ENCODE results near the gene IL4. TPM values are rescaled to one million over a fixed set of nuclear protein-coding genes. Genes with fewer than 3 reads are reported as not detected.

The IL4 gene
- total RNA-seq, 2 experiments from 2014 or later, result not detected

- H3K27ac Mint-ChIP-seq, result no peak overlapping the region
- H3K27me3 Mint-ChIP-seq, result no peaks in the 10 kb centered on the region
- no peak overlapping the region for H3K4me3 Mint-ChIP-seq
- no peaks in the 10 kb centered on the region for H3K4me1 ChIP-seq (ENCODE audit: insufficient read depth, low read length)
- intact Hi-C loops (cut with DNase I, micrococcal nuclease), result no loop called here
- H3K36me3 Mint-ChIP-seq (ENCODE audit: low read depth), result peaks cover 47% of the 10 kb centered on the region
- no peaks in the 10 kb centered on the region for H3K9me3 Mint-ChIP-seq
- DNase-seq (no peak), ATAC-seq (ENCODE audit: poor library complexity) (no peak)
- TF ChIP-seq CTCF (IDR thresholded peaks at IDR 0.05), result no peak
- H3K27ac ChIP-seq (ENCODE audit: low read depth in 1 of 2, low read length in 2 of 2), result no peak overlapping the region
- no peaks in the 10 kb centered on the region for H3K27me3 ChIP-seq (ENCODE audit: control insufficient read depth in 1 of 2, insufficient read depth in 2 of 2, low read length in 2 of 2)
- ChIA-PET POLR2A (no interaction called here), CTCF (interaction anchor here (1.5 kb wide), 1 partner anchor 115 kb away, joined by 3 read pairs; no protein-coding TSS in a partner anchor)
- H3K4me1 Mint-ChIP-seq (ENCODE audit: low read depth), result no peaks in the 10 kb centered on the region
- H3K4me3 ChIP-seq (ENCODE audit: low read length), result no peak overlapping the region
- H3K36me3 ChIP-seq (ENCODE audit: insufficient read depth, low read length), result peaks cover 19% of the 10 kb centered on the region
- H3K9me3 ChIP-seq (ENCODE audit: control insufficient read depth in 1 of 2, insufficient read depth in 1 of 2, low read length in 2 of 2), result no peaks in the 10 kb centered on the region
Measured at GRCh38 chr5:132704875-132705274, 31.1 kb downstream of the IL4 start.

- no peak overlapping the region for H3K4me3 ChIP-seq (ENCODE audit: low read length)
- H3K9me3 Mint-ChIP-seq, result no peaks in the 10 kb centered on the region
- DNase-seq (no peak), ATAC-seq (ENCODE audit: poor library complexity) (no peak)
- H3K27me3 ChIP-seq (ENCODE audit: control insufficient read depth in 1 of 2, insufficient read depth in 2 of 2, low read length in 2 of 2), result no peaks in the 10 kb centered on the region
- TF ChIP-seq CTCF (IDR thresholded peaks at IDR 0.05), result no peak
- H3K36me3 ChIP-seq (ENCODE audit: insufficient read depth, low read length), result no peaks in the 10 kb centered on the region
- peaks cover 31% of the 10 kb centered on the region for H3K36me3 Mint-ChIP-seq (ENCODE audit: low read depth)
- intact Hi-C loops (cut with DNase I, micrococcal nuclease), result no loop called here
- H3K4me3 Mint-ChIP-seq, result no peak overlapping the region
- no peak overlapping the region for H3K27ac ChIP-seq (ENCODE audit: low read depth in 1 of 2, low read length in 2 of 2)
- H3K27me3 Mint-ChIP-seq, result no peaks in the 10 kb centered on the region
- no peaks in the 10 kb centered on the region for H3K4me1 Mint-ChIP-seq (ENCODE audit: low read depth)
- POLR2A ChIA-PET, result no interaction called here
- H3K4me1 ChIP-seq (ENCODE audit: insufficient read depth, low read length), result no peaks in the 10 kb centered on the region
- no peak overlapping the region for H3K27ac Mint-ChIP-seq
- H3K9me3 ChIP-seq (ENCODE audit: control insufficient read depth in 1 of 2, insufficient read depth in 1 of 2, low read length in 2 of 2), result no peaks in the 10 kb centered on the region
- CTCF ChIA-PET, result interaction anchor here (0.7 kb wide), 1 partner anchor 683 kb away, joined by 3 read pairs; no protein-coding TSS in a partner anchor
Measured at GRCh38 chr5:132708645-132709044, 34.9 kb downstream of the IL4 start.

DNA sequence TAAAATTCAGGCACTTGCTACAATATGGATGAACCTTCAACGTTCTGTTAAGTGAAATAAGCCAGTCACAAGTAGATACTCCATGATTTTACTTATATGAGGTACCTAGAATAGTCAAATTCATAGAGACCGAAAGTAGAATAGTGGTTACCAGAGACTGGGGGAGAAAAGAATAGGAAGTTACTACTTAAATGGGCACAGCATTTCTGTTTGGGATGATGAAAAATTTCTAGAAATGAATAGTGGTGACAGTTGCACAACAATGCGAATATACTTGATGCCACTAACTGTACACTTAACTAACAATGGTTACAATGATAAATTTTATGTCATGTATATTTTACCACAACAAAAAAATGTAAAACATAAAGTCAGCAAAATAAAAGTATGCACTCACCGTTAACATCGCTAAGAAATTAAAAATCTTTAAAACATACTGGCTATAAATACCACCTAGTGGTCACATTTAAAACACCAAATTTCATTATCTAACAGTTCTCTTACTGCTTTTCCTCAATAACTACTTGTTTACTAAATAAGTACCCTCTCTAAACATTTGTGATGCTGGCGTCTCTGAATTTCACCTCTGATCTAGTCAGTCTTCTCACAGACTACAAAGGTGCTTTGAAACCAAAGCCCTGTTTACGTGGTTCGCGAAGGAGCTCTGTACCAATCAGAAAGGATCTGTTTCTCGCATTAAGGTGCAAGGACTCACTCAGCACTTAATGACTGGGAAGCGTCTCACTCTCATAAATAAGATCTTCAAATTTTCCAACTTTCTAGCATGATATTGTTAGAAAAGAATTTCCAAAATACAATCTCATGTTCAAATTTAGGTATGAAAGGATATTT lies 40.9 kb downstream of the IL4 start:
- peaks cover 40% of the 10 kb centered on the region for H3K36me3 Mint-ChIP-seq (ENCODE audit: low read depth)
- peak overlapping the region; percentile 5 for H3K4me3 Mint-ChIP-seq
- Histone ChIP-seq H3K9me3 (ENCODE audit: control insufficient read depth in 1 of 2, insufficient read depth in 1 of 2, low read length in 2 of 2) (no peaks in the 10 kb centered on the region), H3K4me3 (ENCODE audit: low read length) (no peak overlapping the region), H3K27ac (ENCODE audit: low read depth in 1 of 2, low read length in 2 of 2) (no peak overlapping the region), H3K4me1 (ENCODE audit: insufficient read depth, low read length) (no peaks in the 10 kb centered on the region), H3K27me3 (ENCODE audit: control insufficient read depth in 1 of 2, insufficient read depth in 2 of 2, low read length in 2 of 2) (no peaks in the 10 kb centered on the region), H3K36me3 (ENCODE audit: insufficient read depth, low read length) (peaks cover 4% of the 10 kb centered on the region)
- no peaks in the 10 kb centered on the region for H3K9me3 Mint-ChIP-seq
- peak; percentile 66 for TF ChIP-seq CTCF (IDR thresholded peaks at IDR 0.05)
- CTCF ChIA-PET, result interaction anchor here (1.0 kb wide), 1 partner anchor 33 kb away, joined by 3 read pairs; the partner anchor contains the start of gene CCNI2
- POLR2A ChIA-PET, result interaction anchor here (0.8 to 1.9 kb wide), 4 partner anchors 23 to 158 kb away, joined by 3 to 6 read pairs (median 3); partner anchors contain the start of genes CCNI2, KIF3A and RAD50
- DNase-seq (peak in 4 of 14 experiments; percentile 2 to 39 (median 25)), ATAC-seq (ENCODE audit: poor library complexity) (peak; percentile 68)
- peaks cover 9% of the 10 kb centered on the region for H3K4me1 Mint-ChIP-seq (ENCODE audit: low read depth)
- H3K27ac Mint-ChIP-seq, result no peak overlapping the region
- intact Hi-C loops (cut with DNase I, micrococcal nuclease), result loop anchor here (1.0 to 5.0 kb wide), 4 partner anchors 187 to 328 kb away; no protein-coding TSS in a partner anchor
- no peaks in the 10 kb centered on the region for H3K27me3 Mint-ChIP-seq
